ENCODE measurements around the gene HMX3. TPM values are rescaled to one million over a fixed set of nuclear protein-coding genes. Genes with fewer than 3 reads are reported as not detected.

Gene HMX3
- total and polyA plus RNA-seq, 2 donors (not counting 3 experiments of a cell fraction or from before 2014, with no cell fraction given), result not detected

- H2AFZ ChIP-seq (ENCODE audit: low read depth, low read length), result no peak overlapping the region
- H3K79me2 ChIP-seq (ENCODE audit: control insufficient read depth, insufficient read depth, low read length), result no peaks in the 10 kb centered on the region
- no peak overlapping the region for H3K4me3 ChIP-seq (replicated peaks in 1 of 3; ENCODE audit: insufficient read depth in 1 of 3, low read depth in 1 of 3, low read length in 3 of 3)
- dilution Hi-C loops (cut with MboI; ENCODE audit: extremely low pct_ligation_motif_present, low sequenced_read_pairs) (no loop called here), intact Hi-C loops (cut with micrococcal nuclease) (loop anchor here (1.0 to 5.0 kb wide), 8 partner anchors 21 to 834 kb away; partner anchors contain the start of gene BUB3)
- TF ChIP-seq CTCF (IDR thresholded peaks at IDR 0.05; ENCODE audit: extremely low read depth in 1 of 2, insufficient read depth in 1 of 2, low read depth in 1 of 2, low read length in 2 of 2) (no peak), EZH2 (IDR thresholded peaks at IDR 0.05; ENCODE audit: borderline replicate concordance, low read depth, low read length, severe bottlenecking) (no peak), MYC (IDR thresholded peaks at IDR 0.05; ENCODE audit: low read depth, low read length) (no peak), POLR2AphosphoS5 (IDR thresholded peaks at IDR 0.05; ENCODE audit: insufficient read depth, low read depth, low read length) (no peak), POLR2A (IDR thresholded peaks at IDR 0.05; ENCODE audit: low read depth, low read length) (no peak), MAX (IDR thresholded peaks at IDR 0.05; ENCODE audit: insufficient read depth, insufficient read length) (no peak), FOS (IDR thresholded peaks at IDR 0.05; ENCODE audit: borderline replicate concordance, insufficient read depth, low read length) (no peak), GATA2 (IDR thresholded peaks at IDR 0.05; ENCODE audit: insufficient read depth, insufficient read length, low read depth, low read length) (no peak), JUN (IDR thresholded peaks at IDR 0.05; ENCODE audit: borderline replicate concordance, insufficient read depth, insufficient read length, low read depth) (no peak)
- no peak overlapping the region for H3K27ac ChIP-seq (ENCODE audit: insufficient read depth, low read depth, low read length)
- CTCF ChIA-PET, result interaction anchor here (0.7 to 2.9 kb wide), 20 partner anchors 9 to 1255 kb away, joined by 3 to 20 read pairs (median 4); partner anchors contain the start of gene BUB3
- no peak overlapping the region for H3K9ac ChIP-seq (replicated peaks; ENCODE audit: extremely low read depth, insufficient read depth, low read length)
- FAIRE-seq (no peak), DNase-seq (ENCODE audit: low read depth, low spot score) (no peak)
- H3K4me2 ChIP-seq (ENCODE audit: insufficient read depth, low read length), result no peak overlapping the region
- H3K4me1 ChIP-seq (ENCODE audit: control insufficient read depth, extremely low read depth, insufficient read depth, low read length), result peaks cover 10% of the 10 kb centered on the region
- H4K20me1 ChIP-seq (replicated peaks; ENCODE audit: control insufficient read depth, extremely low read depth, insufficient read depth, low read length), result no peaks in the 10 kb centered on the region
- H3K27me3 ChIP-seq (ENCODE audit: control insufficient read depth in 2 of 2, insufficient read depth in 2 of 2, low read length in 2 of 2), result peaks cover 78 to 79% of the 10 kb centered on the region in 2 experiments
- H3K9me3 ChIP-seq (replicated peaks; ENCODE audit: control insufficient read depth, insufficient read depth, low read length), result no peaks in the 10 kb centered on the region
- no TSS peak for BruUV-seq (replicated peaks)
- H3K9me1 ChIP-seq (replicated peaks; ENCODE audit: control insufficient read depth, extremely low read depth, insufficient read depth, low read length), result no peaks in the 10 kb centered on the region
- POLR2A ChIA-PET, result no interaction called here
- no peaks in the 10 kb centered on the region for H3K36me3 ChIP-seq (ENCODE audit: control insufficient read depth in 2 of 2, extremely low read depth in 1 of 2, insufficient read depth in 2 of 2, low read length in 2 of 2)
Observed at GRCh38 chr10:123133541-123134342, 2.0 kb upstream of the HMX3 start.
